Endodermal cell (in vitro differentiated cells): ENCODE data around the gene OGFRL1. TPM values are rescaled to one million over a fixed set of nuclear protein-coding genes. Genes with fewer than 3 reads are reported as not detected.

Experiments used
- DNase-seq: peaks from one replicate; pipeline ENCODE4 v3.0.0-alpha.2; 2017
- H3K27ac ChIP-seq: 2 replicates; pipeline ENCODE4 v1.5.1; 2013; ENCODE audit warnings: mild to moderate bottlenecking, low read depth, low read length, moderate library complexity
- H3K27me3 ChIP-seq: 2 replicates; pipeline ENCODE4 v1.6.1; 2013; ENCODE audit warnings: mild to moderate bottlenecking, low read length, moderate library complexity; ENCODE audit not compliant: insufficient read depth, control insufficient read depth, poor library complexity, severe bottlenecking
- H3K36me3 ChIP-seq: 2 replicates; pipeline ENCODE4 v1.7.0; 2013; ENCODE audit warnings: mild to moderate bottlenecking, low read length, moderate library complexity; ENCODE audit not compliant: control insufficient read depth, insufficient read depth
- H3K4me1 ChIP-seq: one replicate; pipeline ENCODE4 v1.7.0; 2013; ENCODE audit warnings: low read length; ENCODE audit not compliant: control insufficient read depth, insufficient read depth
- H3K4me3 ChIP-seq: 2 replicates; pipeline ENCODE4 v1.5.1; 2013; ENCODE audit warnings: mild to moderate bottlenecking, low read length, moderate library complexity
- H3K9ac ChIP-seq: 2 replicates; pipeline ENCODE4 v1.6.1; 2013; ENCODE audit warnings: mild to moderate bottlenecking, low read length, moderate library complexity; ENCODE audit not compliant: poor library complexity, severe bottlenecking; ENCODE audit errors: extremely low read depth
- H3K9me3 ChIP-seq: 2 replicates; pipeline ENCODE4 v1.6.1; 2013; ENCODE audit warnings: mild to moderate bottlenecking, low read length, moderate library complexity; ENCODE audit not compliant: control insufficient read depth
- H3K27ac Mint-ChIP-seq: 2 replicates; pipeline ENCODE4 v1.8.0; 2020; ENCODE audit warnings: mixed read lengths
- H3K27me3 Mint-ChIP-seq: 2 replicates; pipeline ENCODE4 v1.8.0; 2021; ENCODE audit warnings: mild to moderate bottlenecking, mixed read lengths; ENCODE audit not compliant: insufficient read depth
- H3K36me3 Mint-ChIP-seq: 2 replicates; pipeline ENCODE4 v1.8.0; 2020; ENCODE audit warnings: low read depth, mixed read lengths
- H3K4me1 Mint-ChIP-seq: 2 replicates; pipeline ENCODE4 v1.8.0; 2020; ENCODE audit warnings: mixed read lengths
- H3K4me3 Mint-ChIP-seq: 2 replicates; pipeline ENCODE4 v1.8.0; 2020; ENCODE audit warnings: mild to moderate bottlenecking, moderate library complexity, mixed read lengths
- H3K9me3 Mint-ChIP-seq: 2 replicates; pipeline ENCODE4 v1.8.0; 2020; ENCODE audit warnings: mild to moderate bottlenecking, mixed read lengths
- CTCF ChIP-seq: fragments of 200-600 bp; sonication (generic); conservative IDR thresholded peaks from 2 replicates; pipeline ENCODE4 v1.5.0; 2021; ENCODE audit warnings: antibody characterized with exemption, mild to moderate bottlenecking
- WGBS, 2 experiments: methylation state at CpG; one replicate each; pipeline versions ENCODE4 v1.1.5 to v1.1.7; 2013; ENCODE audit warnings: missing lambda C conversion rate in 2 of 2, mixed read lengths in 1 of 2; ENCODE audit not compliant: insufficient coverage in 1 of 2, insufficient read length in 1 of 2; 5-methylcytosine and 5-hydroxymethylcytosine counted together
- total RNA-seq, 2 donors: library from RNA; stranded (reverse); fragmentation: NEBNext Ultra II Directional in 1 of 2; extraction: Animal tissue kit (Norgen Biotek cat#: 25700) in 1 of 2; gene quantifications; 2 replicates in 1 of 2; 3 replicates in 1 of 2; pipeline ENCODE4 v1.2.1, GENCODE V29; 2021

Gene OGFRL1
- total RNA-seq, 2 donors from 2014 or later, result 9.1 to 9.4 TPM

- Mint-ChIP-seq H3K9me3 (no peaks in the 10 kb centered on the region), H3K27ac (no peak overlapping the region), H3K4me3 (no peak overlapping the region), H3K27me3 (no peaks in the 10 kb centered on the region), H3K4me1 (peaks cover 14% of the 10 kb centered on the region), H3K36me3 (peaks cover 3% of the 10 kb centered on the region)
- WGBS, 2 experiments, result 93 to 100% methylated on average over 2 to 7 of the region's 7 CpGs
- peaks cover 5% of the 10 kb centered on the region for H3K36me3 ChIP-seq
- no peak overlapping the region for H3K9ac ChIP-seq
- H3K9me3 ChIP-seq, result no peaks in the 10 kb centered on the region
- no peak overlapping the region for H3K27ac ChIP-seq
- no peak for TF ChIP-seq CTCF
- no peak overlapping the region for H3K4me3 ChIP-seq
- H3K27me3 ChIP-seq, result no peaks in the 10 kb centered on the region
- no peak for DNase-seq
- H3K4me1 ChIP-seq, result peaks cover 2% of the 10 kb centered on the region
Measured at GRCh38 chr6:71301546-71301945, 12.9 kb downstream of the OGFRL1 start.

GRCh38 chr6:71309656-71310055 is 21.0 kb downstream of the OGFRL1 start:
- TF ChIP-seq CTCF, result no peak
- H3K36me3 ChIP-seq, result no peaks in the 10 kb centered on the region
- H3K4me1 ChIP-seq, result no peaks in the 10 kb centered on the region
- no peaks in the 10 kb centered on the region for H3K27me3 ChIP-seq
- no peak overlapping the region for H3K4me3 Mint-ChIP-seq
- no peaks in the 10 kb centered on the region for H3K27me3 Mint-ChIP-seq
- no peak for DNase-seq
- no peaks in the 10 kb centered on the region for H3K36me3 Mint-ChIP-seq
- H3K4me3 ChIP-seq, result no peak overlapping the region
- H3K9me3 ChIP-seq, result no peaks in the 10 kb centered on the region
- 98 to 100% methylated on average over 2 of the region's 2 CpGs for WGBS, 2 experiments
- H3K27ac ChIP-seq, result no peak overlapping the region
- no peak overlapping the region for H3K9ac ChIP-seq
- H3K27ac Mint-ChIP-seq, result no peak overlapping the region
- H3K9me3 Mint-ChIP-seq, result no peaks in the 10 kb centered on the region
- H3K4me1 Mint-ChIP-seq, result no peaks in the 10 kb centered on the region

GRCh38 chr6:71310261-71310660 is 21.6 kb downstream of the OGFRL1 start:
- H3K27me3 ChIP-seq, result no peaks in the 10 kb centered on the region
- H3K9me3 ChIP-seq, result no peaks in the 10 kb centered on the region
- no peak overlapping the region for H3K9ac ChIP-seq
- no peak overlapping the region for H3K4me3 ChIP-seq
- no peaks in the 10 kb centered on the region for H3K27me3 Mint-ChIP-seq
- H3K36me3 Mint-ChIP-seq, result no peaks in the 10 kb centered on the region
- H3K4me3 Mint-ChIP-seq, result no peak overlapping the region
- no peaks in the 10 kb centered on the region for H3K4me1 ChIP-seq
- DNase-seq, result no peak
- H3K27ac Mint-ChIP-seq, result no peak overlapping the region
- H3K27ac ChIP-seq, result no peak overlapping the region
- H3K36me3 ChIP-seq, result no peaks in the 10 kb centered on the region
- no peaks in the 10 kb centered on the region for H3K9me3 Mint-ChIP-seq
- no peak for TF ChIP-seq CTCF
- H3K4me1 Mint-ChIP-seq, result no peaks in the 10 kb centered on the region
- WGBS, 2 experiments, result 91 to 92% methylated on average over 1 of the region's 1 CpG
